ENCODE results near the gene UPF2. TPM values are rescaled to one million over a fixed set of nuclear protein-coding genes. Genes with fewer than 3 reads are reported as not detected.

The UPF2 gene
- total and polyA plus RNA-seq, 10 of the 15 experiments (the other 5 are each of a cell fraction or from before 2014, with no cell fraction given), result 21.0 to 44.4 (median 25.9) TPM

- ChIA-PET CTCF (interaction anchor here (0.9 kb wide), 1 partner anchor 23 kb away, joined by 3 read pairs; no protein-coding TSS in a partner anchor), SMC1A (ENCODE audit: uncharacterized antibody, unreplicated experiment) (interaction anchor here (1.4 kb wide), 1 partner anchor 27 kb away, joined by 5 read pairs; no protein-coding TSS in a partner anchor), POLR2A (no interaction called here), RAD21 (ENCODE audit: unreplicated experiment) (no interaction called here)
- Histone ChIP-seq H4K20me1 (ENCODE audit: control insufficient read depth, insufficient read depth) (no peaks in the 10 kb centered on the region), H3K27ac (ENCODE audit: control insufficient read depth, insufficient read depth) (no peak overlapping the region), H3K4me2 (ENCODE audit: control insufficient read depth, insufficient read depth) (no peak overlapping the region), H3K79me2 (ENCODE audit: control insufficient read depth, insufficient read depth, low read length) (0 out of 2 replicates have a peak, but pooled peaks cover 3% of the 10 kb centered on the region), H3K9ac (ENCODE audit: control insufficient read depth, insufficient read depth, low read length) (no peak overlapping the region), H3K9me3 (replicated peaks; ENCODE audit: control insufficient read depth, insufficient read depth, low read length) (peaks cover 14% of the 10 kb centered on the region), H3K36me3 (ENCODE audit: control insufficient read depth in 2 of 2, insufficient read depth in 2 of 2, low read length in 1 of 2) (peaks cover 5 to 28% of the 10 kb centered on the region in 2 experiments; a peak in 3 of 4 replicates), H3K4me3 (no peak overlapping the region), H3K27me3 (replicated peaks in 1 of 2; ENCODE audit: control insufficient read depth in 2 of 2, insufficient read depth in 2 of 2, low read length in 1 of 2) (no peaks in the 10 kb centered on the region), H2AFZ (ENCODE audit: control insufficient read depth, low read depth, low read length) (no peak overlapping the region), H3K4me1 (ENCODE audit: control insufficient read depth, insufficient read depth, low read length) (no peaks in the 10 kb centered on the region)
- in situ Hi-C loops (cut with MboI) (no loop called here), intact Hi-C loops (cut with micrococcal nuclease; ENCODE audit: unreplicated experiment) (no loop called here)
- no peak for FAIRE-seq
- DNase-seq (ENCODE audit: low read depth, low spot score), result no peak
- no peak for ATAC-seq
- TF ChIP-seq KAT2A (conservative IDR thresholded peaks at IDR 0.05; ENCODE audit: control insufficient read depth, low read depth, low read length) (no peak), ZSCAN29 (IDR thresholded peaks at IDR 0.05) (no peak), MEF2B (IDR thresholded peaks at IDR 0.05; ENCODE audit: partially characterized antibody, poor library complexity, severe bottlenecking) (no peak), MYB (IDR thresholded peaks at IDR 0.05; ENCODE audit: borderline replicate concordance, low read depth, low read length) (no peak), ZZZ3 (IDR thresholded peaks at IDR 0.05; ENCODE audit: control insufficient read depth, insufficient read length, low read depth) (no peak), ZNF622 (IDR thresholded peaks at IDR 0.05) (no peak), ETV6 (conservative IDR thresholded peaks at IDR 0.05 in 1 of 2, IDR thresholded peaks at IDR 0.05 in 1 of 2; ENCODE audit: borderline replicate concordance in 1 of 2, low read depth in 1 of 2) (no peak), E2F4 (IDR thresholded peaks at IDR 0.05; ENCODE audit: low read depth, low read length) (no peak), DPF2 (IDR thresholded peaks at IDR 0.05) (no peak), BACH1 (IDR thresholded peaks at IDR 0.05; ENCODE audit: borderline replicate concordance) (no peak), E2F8 (IDR thresholded peaks at IDR 0.05; ENCODE audit: low read depth, partially characterized antibody) (no peak)
- 84% methylated on average over 4 of the region's 4 CpGs for whole genome bisulfite sequencing (ENCODE audit: insufficient coverage, insufficient replicate concordance, low lambda C conversion rate, missing lambda C conversion rate)
- BruUV-seq (replicated peaks), result no TSS peak
Observed at GRCh38 chr10:12006671-12007070, 35.9 kb downstream of the UPF2 start.

Data from GM12878 (cell line).